HG03565 (cell line): ENCODE measurements around the gene VANGL1.

Source experiments
- ATAC-seq: cut with Tn5 transposase; IDR thresholded peaks from one replicate; pipeline ENCODE4 v1.9.1; 2021; ENCODE audit warnings: mild to moderate bottlenecking, moderate library complexity; ENCODE audit not compliant: unreplicated experiment

VANGL1 gene

GRCh38 chr1:115729756-115730155 lies 88.0 kb downstream of the VANGL1 start:
- ATAC-seq: peak; percentile 96

DNA sequence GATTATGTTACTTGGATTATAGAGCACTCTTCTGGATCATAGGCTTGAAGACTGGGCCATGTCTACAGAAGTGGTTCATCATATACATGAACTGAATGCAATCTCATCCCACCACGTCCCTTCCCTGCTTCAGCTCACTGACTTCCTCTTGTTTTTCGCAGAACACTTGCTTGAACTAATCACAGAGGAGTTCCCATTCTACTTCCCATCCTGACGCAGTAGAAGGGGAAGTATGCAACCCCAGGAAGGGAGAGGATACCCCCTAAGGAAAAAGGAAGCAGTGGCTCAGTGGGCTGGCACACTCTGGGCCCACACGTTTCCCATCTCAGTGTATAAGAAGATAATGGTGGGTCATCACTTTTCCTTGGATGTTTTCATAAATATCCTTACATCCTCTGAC lies 90.5 kb downstream of the VANGL1 start:
- ATAC-seq: no peak

GRCh38 chr1:115740811-115741210 lies 99.0 kb downstream of the VANGL1 start:
- no peak for ATAC-seq

DNA sequence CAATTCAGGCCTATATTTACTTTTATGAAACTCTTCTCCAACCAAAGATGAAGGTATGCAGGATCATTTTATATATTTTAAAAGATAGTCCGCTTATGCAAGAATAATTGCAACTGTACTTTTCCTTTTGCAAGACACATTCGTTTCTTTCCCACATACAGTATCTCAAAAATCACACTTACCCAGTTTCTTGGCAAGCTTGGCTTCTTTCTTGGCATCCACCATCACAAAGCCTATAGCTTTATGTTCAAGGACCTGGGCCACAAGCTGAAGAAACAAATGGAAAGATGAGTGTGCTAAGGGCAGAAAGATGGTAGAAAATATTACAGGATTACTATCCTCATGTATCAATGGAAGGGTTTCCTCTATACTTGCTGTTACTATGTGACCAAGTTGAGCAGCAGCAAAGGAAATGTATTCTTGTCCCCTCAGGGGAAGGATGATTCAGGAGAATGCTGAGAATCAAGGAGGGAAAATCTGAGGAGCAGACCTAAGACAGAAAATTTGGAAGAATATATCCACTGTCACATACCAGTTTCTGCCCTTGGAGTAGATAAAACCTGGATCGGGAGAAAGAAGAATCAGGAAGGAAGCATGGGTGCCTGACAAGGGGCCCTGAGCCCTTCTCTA lies 103.0 kb downstream of the VANGL1 start:
- no peak for ATAC-seq

DNA sequence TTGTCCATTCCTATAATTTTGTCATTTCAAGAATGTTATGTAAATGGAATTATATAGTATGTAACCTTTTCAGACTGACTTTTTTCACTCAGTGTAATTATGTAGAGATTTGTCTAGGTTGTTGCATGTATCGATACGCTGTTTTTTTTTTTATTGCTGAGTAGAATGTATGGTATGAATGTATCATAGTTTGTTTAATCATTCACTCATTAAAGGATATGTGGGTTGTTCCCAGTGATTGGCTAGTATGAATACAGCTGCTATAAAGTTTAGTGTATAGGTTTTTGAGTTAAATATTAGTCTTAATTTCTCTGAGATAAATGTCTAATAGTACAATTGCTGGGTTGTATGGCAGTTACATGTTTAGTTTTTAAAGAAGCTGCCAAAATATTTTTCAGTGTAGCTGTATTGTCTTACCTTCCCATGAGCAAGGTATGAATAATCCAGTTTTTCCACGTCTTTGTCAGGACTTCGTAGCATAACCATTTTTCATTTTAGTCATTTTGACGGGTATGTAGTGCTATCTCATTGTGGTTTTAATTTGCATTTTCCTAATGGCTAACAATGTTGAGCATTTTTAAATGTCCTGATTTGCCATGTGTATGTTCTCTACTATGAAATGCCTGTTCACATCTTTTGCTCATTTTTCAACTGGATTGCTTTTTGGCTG lies 104.4 kb downstream of the VANGL1 start:
- ATAC-seq: no peak
